DND-41 (cell line): ENCODE data around the gene GSTT2B.

Source experiments
- EZH2 ChIP-seq: IDR thresholded peaks from 3 replicates; pipeline ENCODE4 v1.6.1; 2012; ENCODE audit warnings: borderline replicate concordance, low read depth, mild to moderate bottlenecking, moderate library complexity, low read length, inconsistent platforms; ENCODE audit not compliant: severe bottlenecking
- TF ChIP-seq, protein P1 (sequence below): IDR thresholded peaks from 2 replicates; pipeline ENCODE4 v1.5.1; 2012; ENCODE audit warnings: borderline replicate concordance, low read length, moderate library complexity, mild to moderate bottlenecking; ENCODE audit not compliant: poor library complexity, severe bottlenecking; ENCODE audit errors: extremely low read depth

DNA sequence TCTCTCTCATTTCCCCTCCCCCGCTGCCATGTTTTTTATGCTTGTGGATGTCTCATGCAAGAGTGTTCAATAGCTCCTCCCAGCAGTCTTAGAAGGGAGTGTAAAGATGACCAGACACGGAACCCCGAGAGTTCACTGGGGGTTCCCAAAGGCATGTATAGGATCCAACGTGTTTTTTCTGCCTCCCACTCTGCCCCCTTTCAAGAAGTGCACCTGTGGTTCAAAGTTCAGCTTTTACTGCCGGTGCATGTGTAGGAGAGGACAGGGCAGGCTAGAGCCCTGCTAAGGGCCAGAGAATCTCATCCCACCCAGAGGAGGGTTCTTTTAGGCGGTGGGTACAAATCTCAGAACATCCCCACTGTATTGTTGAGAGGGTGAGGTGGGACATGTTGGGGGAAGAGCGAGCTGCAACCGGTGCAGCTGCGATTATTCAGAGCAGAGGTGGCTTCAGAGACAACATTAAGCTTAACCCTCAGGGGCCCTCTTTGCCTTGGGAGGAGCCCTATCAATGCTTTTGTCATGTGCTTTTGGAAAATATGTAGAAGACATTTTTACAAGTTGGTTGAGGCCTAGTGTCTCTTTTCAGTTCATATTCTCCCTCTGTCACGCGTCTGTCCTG lies 52.3 kb downstream of the GSTT2B start:
- TF ChIP-seq, protein P1, sequence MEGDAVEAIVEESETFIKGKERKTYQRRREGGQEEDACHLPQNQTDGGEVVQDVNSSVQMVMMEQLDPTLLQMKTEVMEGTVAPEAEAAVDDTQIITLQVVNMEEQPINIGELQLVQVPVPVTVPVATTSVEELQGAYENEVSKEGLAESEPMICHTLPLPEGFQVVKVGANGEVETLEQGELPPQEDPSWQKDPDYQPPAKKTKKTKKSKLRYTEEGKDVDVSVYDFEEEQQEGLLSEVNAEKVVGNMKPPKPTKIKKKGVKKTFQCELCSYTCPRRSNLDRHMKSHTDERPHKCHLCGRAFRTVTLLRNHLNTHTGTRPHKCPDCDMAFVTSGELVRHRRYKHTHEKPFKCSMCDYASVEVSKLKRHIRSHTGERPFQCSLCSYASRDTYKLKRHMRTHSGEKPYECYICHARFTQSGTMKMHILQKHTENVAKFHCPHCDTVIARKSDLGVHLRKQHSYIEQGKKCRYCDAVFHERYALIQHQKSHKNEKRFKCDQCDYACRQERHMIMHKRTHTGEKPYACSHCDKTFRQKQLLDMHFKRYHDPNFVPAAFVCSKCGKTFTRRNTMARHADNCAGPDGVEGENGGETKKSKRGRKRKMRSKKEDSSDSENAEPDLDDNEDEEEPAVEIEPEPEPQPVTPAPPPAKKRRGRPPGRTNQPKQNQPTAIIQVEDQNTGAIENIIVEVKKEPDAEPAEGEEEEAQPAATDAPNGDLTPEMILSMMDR = no peak
- TF ChIP-seq EZH2 = no peak
